ENCODE data around the gene MUC4. TPM values are rescaled to one million over a fixed set of nuclear protein-coding genes. Genes with fewer than 3 reads are reported as not detected.
A peak's percentile ranks its signal among the peaks of the same experiment; 100 is the strongest.

Gene MUC4
- total RNA-seq, 6 experiments from 2014 or later: not detected

- no peaks in the 10 kb centered on the region for H3K36me3 Mint-ChIP-seq (ENCODE audit: low read depth)
- no peak for TF ChIP-seq CTCF (IDR thresholded peaks at IDR 0.05)
- no peak overlapping the region for H3K27ac Mint-ChIP-seq
- H3K4me1 Mint-ChIP-seq (ENCODE audit: low read depth): peaks cover 6% of the 10 kb centered on the region; the same call in 1 of the 2 replicates
- no peak for DNase-seq
- H3K27me3 Mint-ChIP-seq (ENCODE audit: insufficient read depth): peaks cover 20% of the 10 kb centered on the region
- no peaks in the 10 kb centered on the region for H3K9me3 Mint-ChIP-seq
- H3K4me3 Mint-ChIP-seq: peak overlapping the region; percentile 35; the same call in 1 of the 2 replicates
These were observed 27.7 kb upstream of the MUC4 start for GRCh38 chr3:195839260-195840010.

- DNase-seq: no peak
- Mint-ChIP-seq H3K4me1 (ENCODE audit: low read depth) (peaks cover 6% of the 10 kb centered on the region; the same call in 1 of the 2 replicates), H3K27me3 (ENCODE audit: insufficient read depth) (peaks cover 20% of the 10 kb centered on the region), H3K9me3 (no peaks in the 10 kb centered on the region), H3K27ac (no peak overlapping the region), H3K4me3 (no peak overlapping the region), H3K36me3 (ENCODE audit: low read depth) (no peaks in the 10 kb centered on the region)
- TF ChIP-seq CTCF (IDR thresholded peaks at IDR 0.05): no peak
These were observed 27.0 kb upstream of the MUC4 start for GRCh38 chr3:195838714-195839113.

DNA sequence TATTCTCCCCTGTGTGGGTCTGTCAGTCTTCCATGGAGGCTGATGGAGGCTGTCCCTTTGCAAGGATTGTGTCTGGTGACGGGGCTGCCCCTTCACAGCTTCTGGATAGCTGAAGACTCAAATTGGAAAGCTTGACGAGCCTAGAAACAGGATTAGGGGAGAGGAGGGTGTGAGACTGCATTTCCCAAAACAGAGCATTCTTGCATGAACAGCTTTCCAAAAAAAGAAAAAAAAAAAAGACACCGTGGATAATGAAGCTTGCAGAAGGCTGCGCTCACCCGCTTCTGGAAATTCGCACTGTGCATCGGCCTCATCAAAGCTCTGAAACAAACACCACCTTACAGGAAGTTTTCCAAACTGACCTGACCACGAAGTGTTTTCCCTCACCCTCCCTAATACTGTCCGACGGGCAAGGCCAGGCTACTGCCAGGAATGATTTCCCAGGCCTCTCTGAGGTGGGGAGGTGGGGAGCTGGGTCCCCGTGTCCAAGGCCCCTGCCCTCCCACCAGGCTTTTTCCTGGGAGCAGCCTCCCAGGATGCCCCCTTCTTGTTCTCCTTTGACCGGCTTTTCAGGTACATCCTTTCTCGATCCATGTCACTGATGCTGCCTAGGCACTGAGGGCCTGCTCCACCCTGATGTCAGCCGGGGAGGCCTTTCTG, 24.9 kb upstream of the MUC4 start:
- DNase-seq: no peak

GRCh38 chr3:195835791-195836190, 24.1 kb upstream of the MUC4 start:
- no peak for TF ChIP-seq CTCF (IDR thresholded peaks at IDR 0.05)
- Mint-ChIP-seq H3K27ac (no peak overlapping the region), H3K4me1 (ENCODE audit: low read depth) (peaks cover 6% of the 10 kb centered on the region; the same call in 1 of the 2 replicates), H3K4me3 (no peak overlapping the region), H3K27me3 (ENCODE audit: insufficient read depth) (peaks cover 24% of the 10 kb centered on the region), H3K9me3 (no peaks in the 10 kb centered on the region), H3K36me3 (ENCODE audit: low read depth) (no peaks in the 10 kb centered on the region)
- no peak for DNase-seq

More for the DNA sequence above, 24.9 kb upstream of the MUC4 start:
- Mint-ChIP-seq H3K27me3 (ENCODE audit: insufficient read depth) (peaks cover 23% of the 10 kb centered on the region), H3K4me1 (ENCODE audit: low read depth) (peaks cover 6% of the 10 kb centered on the region; the same call in 1 of the 2 replicates), H3K4me3 (no peak overlapping the region), H3K27ac (no peak overlapping the region), H3K9me3 (no peaks in the 10 kb centered on the region), H3K36me3 (ENCODE audit: low read depth) (no peaks in the 10 kb centered on the region)
- TF ChIP-seq CTCF (IDR thresholded peaks at IDR 0.05): no peak

- Mint-ChIP-seq H3K36me3 (ENCODE audit: low read depth) (no peaks in the 10 kb centered on the region), H3K4me1 (ENCODE audit: low read depth) (peaks cover 6% of the 10 kb centered on the region; the same call in 1 of the 2 replicates), H3K9me3 (no peaks in the 10 kb centered on the region), H3K27ac (no peak overlapping the region), H3K27me3 (ENCODE audit: insufficient read depth) (peaks cover 27% of the 10 kb centered on the region), H3K4me3 (no peak overlapping the region)
- DNase-seq: no peak
- TF ChIP-seq CTCF (IDR thresholded peaks at IDR 0.05): no peak
These were observed 23.2 kb upstream of the MUC4 start for GRCh38 chr3:195834675-195835583.
